Measurements from ENCODE around the gene C2orf72. TPM values are rescaled to one million over a fixed set of nuclear protein-coding genes. Genes with fewer than 3 reads are reported as not detected.

The C2orf72 gene
- total RNA-seq, 3 donors from 2014 or later = 0.16 to 7.2 (median 1.3) TPM

DNA sequence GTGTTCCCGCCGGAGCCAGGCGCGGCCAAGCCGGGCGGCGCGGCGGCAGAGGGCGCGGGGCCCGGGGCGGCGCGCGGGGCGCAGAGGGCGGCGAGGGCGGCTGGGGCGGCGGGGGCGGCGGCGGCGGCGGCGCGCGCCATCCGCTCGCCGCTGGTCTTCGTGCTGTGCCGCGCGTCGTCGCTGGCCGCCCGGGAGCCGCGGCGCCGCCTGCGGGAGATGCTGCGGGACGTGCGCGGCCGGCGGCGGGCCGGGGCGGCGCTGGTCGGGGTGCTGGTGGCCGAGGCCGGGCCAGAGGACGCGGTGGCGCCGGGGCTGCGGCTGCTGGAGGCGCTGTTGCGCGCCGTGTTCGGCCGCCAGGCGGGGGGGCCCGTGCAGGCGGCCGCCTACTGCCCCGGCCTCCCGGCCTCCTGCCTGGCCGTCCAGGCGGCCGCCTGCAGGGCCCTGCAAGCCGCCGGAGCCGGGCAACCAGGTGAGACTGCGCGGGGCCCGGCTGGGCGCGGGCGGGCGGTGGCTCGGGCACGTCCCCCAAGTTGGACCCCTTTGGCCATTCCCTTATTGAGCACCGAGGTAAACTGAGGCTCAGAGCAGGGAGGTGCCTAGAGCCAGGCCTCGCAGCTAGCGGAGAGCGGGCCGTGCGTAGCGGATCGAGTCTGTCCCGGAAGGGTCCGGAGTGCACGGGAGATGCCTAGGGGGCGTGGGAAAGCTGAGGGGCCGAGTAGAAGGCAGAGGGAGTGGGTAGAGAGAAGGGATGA is 584 bp downstream of the C2orf72 start:
- DNase-seq (ENCODE audit: low spot score in 2 of 2) = no peak
- H3K4me3 ChIP-seq = peak overlapping the region in 2 of 3 donors; percentile 45 to 64
- H3K9me3 ChIP-seq = no peaks in the 10 kb centered on the region
- H3K27ac ChIP-seq = no peak overlapping the region
- no peak for TF ChIP-seq POLR2A (IDR thresholded peaks at IDR 0.05)
- TF ChIP-seq, protein P1, sequence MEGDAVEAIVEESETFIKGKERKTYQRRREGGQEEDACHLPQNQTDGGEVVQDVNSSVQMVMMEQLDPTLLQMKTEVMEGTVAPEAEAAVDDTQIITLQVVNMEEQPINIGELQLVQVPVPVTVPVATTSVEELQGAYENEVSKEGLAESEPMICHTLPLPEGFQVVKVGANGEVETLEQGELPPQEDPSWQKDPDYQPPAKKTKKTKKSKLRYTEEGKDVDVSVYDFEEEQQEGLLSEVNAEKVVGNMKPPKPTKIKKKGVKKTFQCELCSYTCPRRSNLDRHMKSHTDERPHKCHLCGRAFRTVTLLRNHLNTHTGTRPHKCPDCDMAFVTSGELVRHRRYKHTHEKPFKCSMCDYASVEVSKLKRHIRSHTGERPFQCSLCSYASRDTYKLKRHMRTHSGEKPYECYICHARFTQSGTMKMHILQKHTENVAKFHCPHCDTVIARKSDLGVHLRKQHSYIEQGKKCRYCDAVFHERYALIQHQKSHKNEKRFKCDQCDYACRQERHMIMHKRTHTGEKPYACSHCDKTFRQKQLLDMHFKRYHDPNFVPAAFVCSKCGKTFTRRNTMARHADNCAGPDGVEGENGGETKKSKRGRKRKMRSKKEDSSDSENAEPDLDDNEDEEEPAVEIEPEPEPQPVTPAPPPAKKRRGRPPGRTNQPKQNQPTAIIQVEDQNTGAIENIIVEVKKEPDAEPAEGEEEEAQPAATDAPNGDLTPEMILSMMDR (IDR thresholded peaks at IDR 0.05) = no peak
- H3K4me1 ChIP-seq = no peaks in the 10 kb centered on the region
- peaks cover 0 to 19% of the 10 kb centered on the region in 2 donors for H3K27me3 ChIP-seq
- no peaks in the 10 kb centered on the region for H3K36me3 ChIP-seq
- intact Hi-C loops (cut with DNase I; ENCODE audit: low total_unique reads) = no loop called here

DNA sequence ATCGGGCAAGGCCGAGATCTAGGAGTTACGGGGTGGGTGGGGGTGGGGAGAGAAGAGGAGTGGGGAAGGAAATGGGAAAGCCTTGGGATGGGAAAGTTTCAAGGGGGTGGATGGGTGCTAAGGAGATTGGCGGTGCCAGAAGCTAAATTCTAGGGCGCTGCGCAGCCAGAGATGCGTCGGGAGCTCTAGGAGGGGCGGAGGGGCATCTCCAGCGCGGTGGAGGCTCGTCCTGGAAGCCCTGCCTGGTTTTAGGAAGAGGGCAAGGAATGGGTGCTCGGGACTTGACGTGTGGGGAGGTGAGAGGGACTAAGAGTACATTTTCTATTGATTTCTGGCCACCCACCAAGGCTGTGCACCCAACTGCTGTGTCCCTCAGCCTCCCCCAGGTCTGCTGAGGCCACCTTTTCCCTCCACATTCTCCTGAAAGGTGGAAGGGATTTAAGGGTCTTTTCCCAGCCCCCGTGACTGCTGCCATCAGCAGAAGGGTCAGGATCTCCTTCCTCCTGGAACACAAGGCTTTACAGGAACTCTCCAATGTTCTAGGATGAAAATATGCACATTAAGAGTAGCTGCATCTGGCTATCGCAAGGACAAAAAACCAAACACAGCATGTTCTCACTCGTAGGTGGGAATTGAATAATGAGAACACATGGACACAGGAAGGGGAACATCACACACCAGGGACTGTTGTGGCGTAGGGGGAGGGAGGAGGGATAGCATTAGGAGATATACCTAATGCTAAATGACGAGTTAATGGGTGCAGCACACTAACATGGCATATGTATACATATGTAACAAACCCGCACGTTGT is 1.4 kb downstream of the C2orf72 start:
- Histone ChIP-seq H3K4me3 (peak overlapping the region in 2 of 3 donors; percentile 45 to 64), H3K9me3 (no peaks in the 10 kb centered on the region), H3K36me3 (no peaks in the 10 kb centered on the region), H3K27ac (no peak overlapping the region), H3K27me3 (peaks cover 0 to 19% of the 10 kb centered on the region in 2 donors), H3K4me1 (no peaks in the 10 kb centered on the region)
- no peak for DNase-seq (ENCODE audit: low spot score in 2 of 2)
- TF ChIP-seq POLR2AphosphoS5 (IDR thresholded peaks at IDR 0.05) = no peak
- TF ChIP-seq POLR2A (IDR thresholded peaks at IDR 0.05) = no peak
- TF ChIP-seq, protein P1 (IDR thresholded peaks at IDR 0.05) = no peak
- intact Hi-C loops (cut with DNase I; ENCODE audit: low total_unique reads) = no loop called here

DNA sequence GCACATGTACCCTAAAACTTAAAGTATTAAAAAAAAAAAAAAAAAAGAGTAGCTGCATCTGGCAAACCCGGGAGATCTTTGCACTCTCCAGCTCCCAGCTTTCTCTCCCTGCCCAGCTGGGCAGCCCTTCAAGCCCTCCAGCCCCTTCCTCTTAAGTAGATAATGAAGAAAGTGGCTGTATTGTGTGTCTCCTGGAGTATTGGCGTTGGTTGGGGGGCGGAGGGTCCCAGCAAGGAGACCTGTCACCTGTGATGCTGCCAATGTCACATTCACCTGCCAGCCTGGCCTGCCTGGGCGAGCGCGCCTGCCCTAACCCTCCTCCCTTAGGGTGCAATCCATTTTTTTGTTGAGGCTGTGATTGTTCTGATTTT is 2.0 kb downstream of the C2orf72 start:
- no peak for DNase-seq (ENCODE audit: low spot score in 2 of 2)
- H3K4me3 ChIP-seq = no peak overlapping the region
- no peak overlapping the region for H3K27ac ChIP-seq
- no peaks in the 10 kb centered on the region for H3K4me1 ChIP-seq
- H3K36me3 ChIP-seq = no peaks in the 10 kb centered on the region
- TF ChIP-seq POLR2A (IDR thresholded peaks at IDR 0.05) (no peak), POLR2AphosphoS5 (IDR thresholded peaks at IDR 0.05) (no peak)
- TF ChIP-seq, protein P1 (IDR thresholded peaks at IDR 0.05) = no peak
- H3K27me3 ChIP-seq = peaks cover 0 to 19% of the 10 kb centered on the region in 2 donors
- intact Hi-C loops (cut with DNase I; ENCODE audit: low total_unique reads) = no loop called here
- no peaks in the 10 kb centered on the region for H3K9me3 ChIP-seq

DNA sequence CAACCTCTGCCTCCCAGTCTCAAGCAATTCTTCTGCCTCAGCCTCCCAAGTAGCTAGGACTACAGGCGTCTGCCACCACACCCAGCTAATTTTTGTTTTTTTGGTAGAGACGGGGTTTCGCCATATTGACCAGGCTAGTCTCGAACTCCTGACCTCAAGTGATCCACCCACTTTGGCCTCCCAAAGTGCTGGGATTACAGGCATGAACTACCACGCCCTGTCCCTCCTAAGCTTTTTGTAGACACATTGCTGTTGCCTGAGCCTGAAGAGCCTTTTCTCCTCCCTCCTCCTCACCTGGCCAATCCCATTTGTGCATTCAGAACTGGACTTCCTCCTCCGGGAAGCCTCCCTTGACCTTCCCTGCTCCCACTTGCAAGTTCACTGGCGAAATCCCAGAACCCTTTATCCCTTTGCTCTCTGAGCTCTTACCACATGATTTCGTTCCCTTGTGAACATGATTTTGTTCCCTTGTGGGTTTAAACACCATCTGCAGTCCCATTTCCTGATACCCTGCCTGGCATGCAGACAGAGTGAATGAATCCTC is 2.6 kb downstream of the C2orf72 start:
- Histone ChIP-seq H3K9me3 (no peaks in the 10 kb centered on the region), H3K4me3 (no peak overlapping the region), H3K27me3 (peaks cover 0 to 19% of the 10 kb centered on the region in 2 donors), H3K27ac (no peak overlapping the region), H3K4me1 (no peaks in the 10 kb centered on the region), H3K36me3 (no peaks in the 10 kb centered on the region)
- intact Hi-C loops (cut with DNase I; ENCODE audit: low total_unique reads) = no loop called here
- no peak for TF ChIP-seq POLR2A (IDR thresholded peaks at IDR 0.05)
- TF ChIP-seq, protein P1 (IDR thresholded peaks at IDR 0.05) = no peak
- no peak for TF ChIP-seq POLR2AphosphoS5 (IDR thresholded peaks at IDR 0.05)
- DNase-seq (ENCODE audit: low spot score in 2 of 2) = no peak

Measured in breast epithelium (tissue), 4 donors.